HG03045 (cell line): ENCODE data around the gene CGB1.
"Not testable (repeated sequence)": the region's sequence is repeated elsewhere in the genome, so short reads cannot be mapped to it uniquely, and the experiment has no call there.

ENCODE experiments used
- ATAC-seq: cut with Tn5 transposase; IDR thresholded peaks from one replicate; pipeline ENCODE4 v1.9.1; 2021; ENCODE audit warnings: mild to moderate bottlenecking, moderate library complexity; ENCODE audit not compliant: unreplicated experiment

CGB1 gene

GRCh38 chr19:49024233-49024632 lies 12.5 kb downstream of the CGB1 start, which contains the start of gene CGB3:
Gene CGB3 (minus strand): TSS chr19:49024333. CDS start chr19:49023971, 362 bp downstream.
- not testable (repeated sequence) for ATAC-seq

GRCh38 chr19:49022116-49022515 lies 14.6 kb downstream of the CGB1 start:
- no peak for ATAC-seq

- ATAC-seq: no peak
Measured at GRCh38 chr19:49020931-49021895, 15.5 kb downstream of the CGB1 start.

- no peak for ATAC-seq
Measured at GRCh38 chr19:49020342-49020741, 16.4 kb downstream of the CGB1 start.

GRCh38 chr19:49019242-49019932 lies 17.3 kb downstream of the CGB1 start:
- ATAC-seq: no peak

GRCh38 chr19:49018388-49019241 lies 18.1 kb downstream of the CGB1 start:
- ATAC-seq: not testable (repeated sequence)

GRCh38 chr19:49017666-49018351 lies 18.9 kb downstream of the CGB1 start:
- ATAC-seq: peak; percentile 61

GRCh38 chr19:49017041-49017665 lies 19.5 kb downstream of the CGB1 start, which contains the start of gene LHB:
Gene LHB (minus strand): TSS chr19:49017091. CDS start chr19:49017081, 10 bp downstream.
- no peak for ATAC-seq

- no peak for ATAC-seq
Measured at GRCh38 chr19:49016067-49016839, 20.4 kb downstream of the CGB1 start.

GRCh38 chr19:49014870-49015255 lies 21.8 kb downstream of the CGB1 start:
- ATAC-seq: no peak

GRCh38 chr19:49014123-49014869 lies 22.4 kb downstream of the CGB1 start:
- no peak for ATAC-seq

- ATAC-seq: no peak
Measured at GRCh38 chr19:49011194-49011593, 25.5 kb downstream of the CGB1 start.

- no peak for ATAC-seq
Measured at GRCh38 chr19:49010453-49010852, 26.2 kb downstream of the CGB1 start.

- no peak for ATAC-seq
Measured at GRCh38 chr19:49009828-49010227, 26.9 kb downstream of the CGB1 start.

- no peak for ATAC-seq
Measured at GRCh38 chr19:49006905-49007304, 29.8 kb downstream of the CGB1 start.

- no peak for ATAC-seq
Measured at GRCh38 chr19:49004964-49005614, 31.6 kb downstream of the CGB1 start.

- no peak for ATAC-seq
Measured at GRCh38 chr19:49004133-49004532, 32.6 kb downstream of the CGB1 start.
